ENCODE data around the gene TMEM237.

Gene TMEM237

GRCh38 chr2:201668402-201668910, 25.2 kb upstream of the TMEM237 start:
- no peaks in the 10 kb centered on the region for H3K9me2 ChIP-seq (replicated peaks; ENCODE audit: control insufficient read depth, low read length)
- no peak overlapping the region for H3K4me2 ChIP-seq (ENCODE audit: low read length)
- no peak overlapping the region for H3K27ac ChIP-seq (ENCODE audit: low read depth, low read length)
- no peak overlapping the region for H3K4me3 ChIP-seq (ENCODE audit: low read length)
- H3K27me3 ChIP-seq (ENCODE audit: control insufficient read depth, low read length) = no peaks in the 10 kb centered on the region
- no peaks in the 10 kb centered on the region for H3K36me3 ChIP-seq (ENCODE audit: control insufficient read depth, low read length)
- TF ChIP-seq, protein P1, sequence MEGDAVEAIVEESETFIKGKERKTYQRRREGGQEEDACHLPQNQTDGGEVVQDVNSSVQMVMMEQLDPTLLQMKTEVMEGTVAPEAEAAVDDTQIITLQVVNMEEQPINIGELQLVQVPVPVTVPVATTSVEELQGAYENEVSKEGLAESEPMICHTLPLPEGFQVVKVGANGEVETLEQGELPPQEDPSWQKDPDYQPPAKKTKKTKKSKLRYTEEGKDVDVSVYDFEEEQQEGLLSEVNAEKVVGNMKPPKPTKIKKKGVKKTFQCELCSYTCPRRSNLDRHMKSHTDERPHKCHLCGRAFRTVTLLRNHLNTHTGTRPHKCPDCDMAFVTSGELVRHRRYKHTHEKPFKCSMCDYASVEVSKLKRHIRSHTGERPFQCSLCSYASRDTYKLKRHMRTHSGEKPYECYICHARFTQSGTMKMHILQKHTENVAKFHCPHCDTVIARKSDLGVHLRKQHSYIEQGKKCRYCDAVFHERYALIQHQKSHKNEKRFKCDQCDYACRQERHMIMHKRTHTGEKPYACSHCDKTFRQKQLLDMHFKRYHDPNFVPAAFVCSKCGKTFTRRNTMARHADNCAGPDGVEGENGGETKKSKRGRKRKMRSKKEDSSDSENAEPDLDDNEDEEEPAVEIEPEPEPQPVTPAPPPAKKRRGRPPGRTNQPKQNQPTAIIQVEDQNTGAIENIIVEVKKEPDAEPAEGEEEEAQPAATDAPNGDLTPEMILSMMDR (IDR thresholded peaks at IDR 0.05; ENCODE audit: low read depth, low read length, poor library complexity, severe bottlenecking) = no peak
- no peak for TF ChIP-seq EZH2phosphoT487 (IDR thresholded peaks at IDR 0.05; ENCODE audit: borderline replicate concordance, low read length)
- H3K79me2 ChIP-seq (ENCODE audit: control insufficient read depth, low read length) = no peaks in the 10 kb centered on the region
- H3K9me3 ChIP-seq (ENCODE audit: control insufficient read depth, insufficient read depth, low read length) = no peaks in the 10 kb centered on the region
- no peaks in the 10 kb centered on the region for H4K20me1 ChIP-seq (ENCODE audit: control insufficient read depth, insufficient read depth, low read depth, low read length)
- H3K4me1 ChIP-seq (ENCODE audit: control insufficient read depth, low read length) = no peaks in the 10 kb centered on the region
- no peaks in the 10 kb centered on the region for H3F3A ChIP-seq (ENCODE audit: control insufficient read depth, insufficient read depth)

DNA sequence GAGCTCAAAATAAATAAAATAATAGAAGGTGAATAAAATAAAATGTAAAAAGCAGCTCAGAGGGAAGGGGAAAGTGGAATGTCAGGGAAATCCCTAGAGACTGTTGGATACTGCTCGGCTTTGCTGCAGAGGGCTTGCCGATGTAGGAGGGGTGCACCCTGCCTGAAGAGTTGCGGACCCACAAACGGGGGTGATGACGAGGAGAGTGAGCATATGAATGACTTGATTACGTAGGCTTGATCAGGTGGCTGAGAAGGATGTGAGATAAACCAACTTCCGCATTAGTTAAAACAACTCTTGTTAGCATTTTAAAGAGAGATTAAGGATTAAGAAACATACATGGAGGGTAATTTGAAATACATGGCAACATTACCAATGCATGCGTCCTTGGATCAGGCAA, 21.0 kb upstream of the TMEM237 start:
- no peaks in the 10 kb centered on the region for H3F3A ChIP-seq (ENCODE audit: control insufficient read depth, insufficient read depth)

GRCh38 chr2:201661366-201661765, 18.1 kb upstream of the TMEM237 start:
- no peak overlapping the region for H3K27ac ChIP-seq (ENCODE audit: low read depth, low read length)
- H3K4me3 ChIP-seq (ENCODE audit: low read length) = no peak overlapping the region
- no peak overlapping the region for H3K4me2 ChIP-seq (ENCODE audit: low read length)
- H3K4me1 ChIP-seq (ENCODE audit: control insufficient read depth, low read length) = no peaks in the 10 kb centered on the region
- H3K27me3 ChIP-seq (ENCODE audit: control insufficient read depth, low read length) = peaks cover 3% of the 10 kb centered on the region; the same call in 1 of the 2 replicates
- no peaks in the 10 kb centered on the region for H3K9me2 ChIP-seq (replicated peaks; ENCODE audit: control insufficient read depth, low read length)
- no peaks in the 10 kb centered on the region for H3K36me3 ChIP-seq (ENCODE audit: control insufficient read depth, low read length)
- no peaks in the 10 kb centered on the region for H3K9me3 ChIP-seq (ENCODE audit: control insufficient read depth, insufficient read depth, low read length)
- H3K79me2 ChIP-seq (ENCODE audit: control insufficient read depth, low read length) = no peaks in the 10 kb centered on the region
- TF ChIP-seq EZH2phosphoT487 (IDR thresholded peaks at IDR 0.05; ENCODE audit: borderline replicate concordance, low read length) = no peak
- H4K20me1 ChIP-seq (ENCODE audit: control insufficient read depth, insufficient read depth, low read depth, low read length) = no peaks in the 10 kb centered on the region
- H3F3A ChIP-seq (ENCODE audit: control insufficient read depth, insufficient read depth) = no peaks in the 10 kb centered on the region

More for the DNA sequence above, 21.0 kb upstream of the TMEM237 start:
- Histone ChIP-seq H3K4me3 (ENCODE audit: low read length) (no peak overlapping the region), H3K27ac (ENCODE audit: low read depth, low read length) (no peak overlapping the region), H3K36me3 (ENCODE audit: control insufficient read depth, low read length) (no peaks in the 10 kb centered on the region), H3K9me3 (ENCODE audit: control insufficient read depth, insufficient read depth, low read length) (no peaks in the 10 kb centered on the region), H3K9me2 (replicated peaks; ENCODE audit: control insufficient read depth, low read length) (no peaks in the 10 kb centered on the region), H3K27me3 (ENCODE audit: control insufficient read depth, low read length) (peaks cover 3% of the 10 kb centered on the region; the same call in 1 of the 2 replicates), H3K79me2 (ENCODE audit: control insufficient read depth, low read length) (no peaks in the 10 kb centered on the region), H3K4me2 (ENCODE audit: low read length) (no peak overlapping the region), H4K20me1 (ENCODE audit: control insufficient read depth, insufficient read depth, low read depth, low read length) (no peaks in the 10 kb centered on the region), H3K4me1 (ENCODE audit: control insufficient read depth, low read length) (no peaks in the 10 kb centered on the region)
- TF ChIP-seq, protein P1 (IDR thresholded peaks at IDR 0.05; ENCODE audit: low read depth, low read length, poor library complexity, severe bottlenecking) = no peak
- TF ChIP-seq EZH2phosphoT487 (IDR thresholded peaks at IDR 0.05; ENCODE audit: borderline replicate concordance, low read length) = no peak

DNA sequence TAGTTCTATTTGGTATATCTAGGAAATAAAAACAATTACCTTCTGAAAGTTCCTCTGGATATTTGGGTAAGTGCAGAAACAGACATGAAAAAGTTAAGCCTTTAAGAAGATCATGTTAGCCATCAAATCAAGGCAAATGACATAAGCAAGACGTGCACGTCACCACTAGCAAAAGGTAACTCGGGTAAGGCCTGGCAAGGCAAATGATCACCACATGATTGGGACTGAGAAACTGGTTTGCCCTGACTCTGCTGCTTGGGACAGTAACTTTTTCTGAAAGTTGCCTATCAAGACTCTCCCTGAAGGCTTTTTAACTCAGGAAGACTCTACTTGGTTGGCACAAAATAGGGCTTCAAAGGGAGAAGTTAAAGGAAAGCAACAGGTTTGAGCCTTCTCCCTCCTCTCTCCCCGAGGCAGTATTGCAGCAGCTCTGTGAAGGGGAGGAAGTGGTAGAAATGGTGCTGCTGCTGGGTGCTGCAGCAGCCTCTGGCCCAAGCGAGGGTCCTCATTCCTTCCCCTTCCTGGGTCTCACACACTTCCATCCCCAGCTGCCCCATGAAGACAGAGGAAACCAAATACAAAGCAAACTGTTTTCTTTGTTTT, 17.1 kb upstream of the TMEM237 start:
- H3K4me1 ChIP-seq (ENCODE audit: control insufficient read depth, low read length) = no peaks in the 10 kb centered on the region
- no peak overlapping the region for H3K27ac ChIP-seq (ENCODE audit: low read depth, low read length)
- H3K9me2 ChIP-seq (replicated peaks; ENCODE audit: control insufficient read depth, low read length) = no peaks in the 10 kb centered on the region
- TF ChIP-seq, protein P1 (IDR thresholded peaks at IDR 0.05; ENCODE audit: low read depth, low read length, poor library complexity, severe bottlenecking) = no peak
- no peak for TF ChIP-seq EZH2phosphoT487 (IDR thresholded peaks at IDR 0.05; ENCODE audit: borderline replicate concordance, low read length)
- H3K4me3 ChIP-seq (ENCODE audit: low read length) = no peak overlapping the region
- H3K27me3 ChIP-seq (ENCODE audit: control insufficient read depth, low read length) = peaks cover 5% of the 10 kb centered on the region; the same call in 1 of the 2 replicates
- no peaks in the 10 kb centered on the region for H3F3A ChIP-seq (ENCODE audit: control insufficient read depth, insufficient read depth)
- H4K20me1 ChIP-seq (ENCODE audit: control insufficient read depth, insufficient read depth, low read depth, low read length) = no peaks in the 10 kb centered on the region
- no peaks in the 10 kb centered on the region for H3K79me2 ChIP-seq (ENCODE audit: control insufficient read depth, low read length)
- H3K36me3 ChIP-seq (ENCODE audit: control insufficient read depth, low read length) = no peaks in the 10 kb centered on the region
- no peak overlapping the region for H3K4me2 ChIP-seq (ENCODE audit: low read length)
- H3K9me3 ChIP-seq (ENCODE audit: control insufficient read depth, insufficient read depth, low read length) = no peaks in the 10 kb centered on the region
